Measurements from ENCODE around the gene NALF2.

Gene NALF2

DNA sequence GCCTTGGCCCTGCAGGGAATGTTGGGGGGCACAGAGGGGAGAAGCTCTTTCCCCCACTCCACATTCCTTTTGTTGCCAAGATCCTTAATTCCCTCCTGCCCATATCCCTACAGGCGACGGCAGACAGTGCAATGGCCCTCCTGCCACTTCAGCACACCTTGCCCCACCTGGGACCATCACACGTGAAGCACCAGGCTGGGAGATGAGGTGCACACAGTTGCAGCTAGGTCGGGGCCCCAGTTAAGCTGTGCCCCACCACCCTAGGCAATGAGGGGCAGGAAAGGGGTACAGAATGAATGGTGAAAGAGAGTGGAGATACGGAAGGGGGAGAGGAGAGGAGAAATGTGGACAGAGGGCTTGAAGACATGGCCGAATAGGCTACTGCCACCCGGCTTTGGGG is 26.2 kb downstream of the NALF2 start:
- no peak for DNase-seq

GRCh38 chrX:69531031-69531755 is 27.1 kb downstream of the NALF2 start:
- DNase-seq, result no peak

DNA sequence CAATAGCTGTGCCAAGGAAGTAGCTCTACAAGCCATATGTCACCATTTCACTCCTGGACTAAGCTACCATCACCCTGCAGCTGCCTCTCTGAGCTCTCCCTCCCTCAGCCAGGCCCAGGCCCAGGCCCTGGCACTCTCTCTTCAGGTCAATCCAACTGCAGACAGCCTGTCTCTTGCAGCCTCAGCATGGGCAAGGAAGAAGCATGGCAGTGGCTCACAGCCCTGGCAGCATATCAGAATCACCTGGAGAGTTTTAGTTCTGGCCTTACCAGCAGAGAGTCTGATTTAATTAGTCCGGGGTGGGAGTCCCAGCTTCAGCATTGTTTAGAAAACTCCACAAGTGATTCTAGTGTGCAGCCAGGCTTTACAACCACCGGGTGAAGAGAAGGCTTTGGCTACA is 31.5 kb downstream of the NALF2 start:
- DNase-seq, result no peak

DNA sequence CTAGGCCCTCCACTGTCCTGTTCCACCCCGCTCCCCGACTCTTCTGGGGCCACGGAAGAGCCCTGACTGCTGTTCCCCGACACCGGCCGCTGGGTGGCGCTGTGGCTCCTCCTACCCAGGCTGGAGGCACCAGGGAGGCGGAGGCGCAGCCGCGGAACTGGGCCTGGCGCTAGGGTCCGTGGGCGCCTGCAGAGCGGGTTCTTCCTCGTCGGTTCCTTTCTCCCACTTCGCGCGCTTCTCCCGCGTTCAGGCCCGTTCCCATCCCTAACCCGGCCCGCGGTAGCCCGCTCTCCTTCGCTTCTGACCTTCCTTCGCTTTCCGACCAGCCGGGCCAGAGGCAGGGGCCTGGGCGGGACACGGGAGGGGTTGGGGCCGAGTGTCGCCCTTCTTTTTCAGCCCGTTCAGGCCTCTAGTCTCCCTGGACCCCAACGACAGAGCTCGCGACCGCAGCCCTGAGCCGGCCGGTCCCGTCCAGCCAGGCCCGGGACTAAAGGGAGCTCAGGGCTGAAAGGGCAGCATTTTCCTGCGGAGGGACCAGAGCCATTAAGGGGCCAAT is 34.3 kb downstream of the NALF2 start:
- DNase-seq, result peak; percentile 79

DNA sequence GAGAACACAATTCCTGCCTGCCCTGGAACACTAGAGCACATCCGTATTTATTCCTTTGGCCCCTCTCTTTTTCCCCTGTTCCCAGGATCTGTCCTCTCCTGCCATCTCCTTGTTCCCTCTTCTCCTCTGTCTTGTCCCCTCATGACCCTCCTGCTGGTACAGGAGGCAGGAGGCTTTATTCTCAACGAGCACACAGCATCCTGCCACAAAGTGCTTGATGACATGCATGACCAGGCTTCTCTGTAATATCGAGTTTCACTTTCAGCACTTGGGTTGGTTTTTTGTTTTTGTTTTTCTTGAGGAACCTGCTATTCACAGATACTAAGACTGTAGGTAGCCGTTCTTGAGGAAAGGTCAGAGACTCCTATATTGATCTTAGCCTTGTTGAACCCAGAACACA is 35.3 kb downstream of the NALF2 start:
- DNase-seq, result no peak

GRCh38 chrX:69541956-69542355 is 37.8 kb downstream of the NALF2 start:
- DNase-seq, result no peak

DNA sequence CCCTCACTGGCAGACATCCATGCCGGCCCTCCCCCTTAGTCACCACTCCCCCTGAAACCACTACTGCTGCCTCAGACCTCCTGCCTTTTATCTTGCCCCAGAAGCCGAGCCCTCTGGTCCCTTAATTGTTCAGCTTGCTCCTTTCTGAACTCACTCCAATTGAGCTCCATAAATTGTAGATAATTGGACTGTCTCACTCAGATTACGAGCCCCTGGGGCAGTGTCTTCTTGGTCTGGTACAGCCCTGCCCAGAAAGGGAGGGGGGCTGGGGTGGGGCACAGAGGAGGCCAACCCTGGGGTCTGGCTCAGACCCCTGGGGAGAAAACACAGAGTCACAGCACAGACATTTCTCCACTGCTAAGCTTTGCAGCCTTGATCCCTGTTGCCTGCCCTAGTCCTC is 39.4 kb downstream of the NALF2 start:
- no peak for DNase-seq

GRCh38 chrX:69546417-69546816 is 42.3 kb downstream of the NALF2 start:
- no peak for DNase-seq

GRCh38 chrX:69546978-69547377 is 42.9 kb downstream of the NALF2 start:
- no peak for DNase-seq

DNA sequence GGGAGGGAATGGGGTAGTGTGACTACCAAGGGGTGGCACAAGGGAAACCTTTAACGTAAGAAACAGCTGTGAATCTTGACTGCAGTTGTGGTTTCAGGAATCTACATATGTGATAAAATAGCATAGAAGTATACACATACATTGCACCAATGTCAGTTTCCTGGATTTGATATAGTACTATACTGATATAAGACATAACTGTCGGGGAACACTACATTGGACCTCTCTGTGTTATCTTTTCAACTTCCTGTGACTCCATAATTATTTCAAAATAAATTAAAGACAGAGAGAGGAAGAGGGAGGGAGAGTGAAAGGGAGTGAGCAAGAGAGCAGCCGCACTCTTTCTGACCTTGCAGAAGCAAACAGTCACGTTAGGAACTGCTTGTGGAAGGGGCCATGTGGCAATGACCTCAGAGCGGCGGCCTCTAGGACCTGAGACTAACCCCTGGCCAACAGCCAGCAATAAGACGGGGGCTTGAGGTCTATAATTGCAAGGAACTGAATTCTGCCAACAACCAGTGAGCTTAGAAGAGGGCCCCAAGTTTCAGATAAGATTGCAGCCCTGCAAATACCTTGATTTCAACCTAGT is 47.4 kb downstream of the NALF2 start:
- DNase-seq, result no peak

GRCh38 chrX:69552512-69552911 is 48.4 kb downstream of the NALF2 start:
- no peak for DNase-seq

All from CD4-positive, alpha-beta T cell treated with Interleukin-17A for 4 hours (primary cell).